PC-3 (cell line): Measurements from ENCODE around the gene VDAC1.

ENCODE experiments used
- CTCF ChIP-seq: fragments of 300-600 bp; sonication (generic); conservative IDR thresholded peaks from 2 replicates; pipeline ENCODE4 v1.5.1; 2017; ENCODE audit warnings: antibody characterized with exemption, low read depth, mild to moderate bottlenecking, low read length
- EZH2 ChIP-seq: fragments of 300-600 bp; sonication (generic); IDR thresholded peaks from one replicate; pipeline ENCODE4 v1.6.1; 2017; ENCODE audit warnings: antibody characterized with exemption, mild to moderate bottlenecking, low read length; ENCODE audit not compliant: unreplicated experiment

GRCh38 chr5:134003817-134004625, 754 bp downstream of the VDAC1 start:
- TF ChIP-seq CTCF (no peak), EZH2 (no peak)
